Mesendoderm (in vitro differentiated cells): ENCODE data around the gene ARPC1B.

Experiments used
- DNase-seq: peaks from one replicate; pipeline ENCODE4 v3.0.0; 2013
- H2AK5ac ChIP-seq: 2 replicates; pipeline ENCODE4 v1.6.1; 2013; ENCODE audit warnings: low read length, inconsistent platforms
- H2BK120ac ChIP-seq: 2 replicates; pipeline ENCODE4 v1.6.1; 2013; ENCODE audit warnings: low read depth, mild to moderate bottlenecking, low read length, moderate library complexity, mixed read lengths
- H2BK15ac ChIP-seq: replicated peaks from 2 replicates; pipeline ENCODE4 v1.6.1; 2013; ENCODE audit warnings: low read depth, mild to moderate bottlenecking, moderate library complexity
- H2BK5ac ChIP-seq: 2 replicates; pipeline ENCODE4 v1.6.1; 2013; ENCODE audit warnings: low read length, inconsistent platforms
- H3K18ac ChIP-seq: 2 replicates; pipeline ENCODE4 v1.6.1; 2013; ENCODE audit warnings: mild to moderate bottlenecking, low read length, mixed read lengths
- H3K23ac ChIP-seq: one replicate; pipeline ENCODE4 v1.6.1; 2013; ENCODE audit warnings: low read length
- H3K27ac ChIP-seq: 2 replicates; pipeline ENCODE4 v1.5.1; 2013; ENCODE audit warnings: low read depth, mild to moderate bottlenecking, inconsistent platforms, low read length, moderate library complexity
- H3K27me3 ChIP-seq: 2 replicates; pipeline ENCODE4 v1.6.1; 2013; ENCODE audit warnings: low read length, control low read depth, mild to moderate bottlenecking, inconsistent platforms; ENCODE audit not compliant: insufficient read depth, poor library complexity
- H3K36me3 ChIP-seq: 2 replicates; pipeline ENCODE4 v1.6.1; 2013; ENCODE audit warnings: low read length, inconsistent platforms; ENCODE audit not compliant: control insufficient read depth, insufficient read depth
- H3K4ac ChIP-seq: one replicate; pipeline ENCODE4 v1.6.1; 2013; ENCODE audit warnings: low read depth, mild to moderate bottlenecking, low read length, moderate library complexity
- H3K4me1 ChIP-seq: 2 replicates; pipeline ENCODE4 v1.6.1; 2013; ENCODE audit warnings: low read depth, low read length, inconsistent platforms; ENCODE audit not compliant: control insufficient read depth
- H3K4me2 ChIP-seq: 2 replicates; pipeline ENCODE4 v1.6.1; 2013; ENCODE audit warnings: low read length
- H3K4me3 ChIP-seq: 2 replicates; pipeline ENCODE4 v1.5.1; 2013; ENCODE audit warnings: mild to moderate bottlenecking, low read length
- H3K56ac ChIP-seq: one replicate; pipeline ENCODE4 v1.6.1; 2013; ENCODE audit warnings: low read length
- H3K79me1 ChIP-seq: 2 replicates; pipeline ENCODE4 v1.6.1; 2013; ENCODE audit warnings: low read length, inconsistent platforms
- H3K79me2 ChIP-seq: 2 replicates; pipeline ENCODE4 v1.6.1; 2013; ENCODE audit warnings: mild to moderate bottlenecking, low read length; ENCODE audit not compliant: control insufficient read depth, insufficient read depth
- H3K9ac ChIP-seq: 2 replicates; pipeline ENCODE4 v1.6.1; 2013; ENCODE audit warnings: low read length, inconsistent platforms
- H4K5ac ChIP-seq: one replicate; pipeline ENCODE4 v1.6.1; 2013; ENCODE audit warnings: low read length
- H4K8ac ChIP-seq: one replicate; pipeline ENCODE4 v1.6.1; 2013; ENCODE audit warnings: low read depth, mild to moderate bottlenecking, control low read depth, low read length, moderate library complexity
- WGBS: extraction: QIAGEN DNeasy Blood & Tissue Kit; methylation state at CpG from one replicate; pipeline ENCODE4 v1.1.7; 2013; ENCODE audit warnings: low lambda C conversion rate, missing lambda C conversion rate; ENCODE audit not compliant: insufficient coverage; ENCODE audit errors: extremely low coverage; 5-methylcytosine and 5-hydroxymethylcytosine counted together

Gene ARPC1B

DNA sequence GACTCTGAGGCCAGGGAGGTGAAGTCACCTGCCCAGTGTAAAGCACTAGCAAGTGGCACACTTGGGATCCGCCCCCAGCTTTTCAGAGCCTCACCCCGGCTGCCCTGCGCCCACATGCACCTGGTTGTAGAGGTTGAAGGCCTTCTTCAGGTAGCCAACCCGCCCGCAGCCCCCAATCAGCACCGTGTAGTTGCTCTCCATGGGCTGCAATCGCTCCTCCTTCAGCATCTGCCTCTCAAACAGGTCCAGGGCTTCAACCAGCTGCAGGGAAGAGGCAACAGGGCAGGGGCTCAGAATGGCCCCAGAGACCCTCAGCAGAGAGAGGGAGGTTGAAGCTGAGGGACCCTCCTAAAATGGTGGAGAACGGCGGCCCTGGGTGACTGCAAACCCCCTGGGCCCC lies 58.6 kb downstream of the ARPC1B start:
- no peak overlapping the region for H3K18ac ChIP-seq
- H3K27ac ChIP-seq: no peak overlapping the region
- no peak overlapping the region for H4K5ac ChIP-seq
- H3K23ac ChIP-seq: no peak overlapping the region
- H3K79me2 ChIP-seq: peaks cover 12% of the 10 kb centered on the region
- H3K27me3 ChIP-seq: no peaks in the 10 kb centered on the region
- H2BK15ac ChIP-seq: no peak overlapping the region
- WGBS: no CpG with 5 or more reads among the region's 9 CpGs
- no peak overlapping the region for H2BK120ac ChIP-seq
- DNase-seq: no peak
- H3K4me3 ChIP-seq: no peak overlapping the region
- H2AK5ac ChIP-seq: no peak overlapping the region
- no peaks in the 10 kb centered on the region for H3K4me1 ChIP-seq
- H3K4me2 ChIP-seq: no peak overlapping the region
- H3K79me1 ChIP-seq: peaks cover 8% of the 10 kb centered on the region
- peaks cover 19% of the 10 kb centered on the region for H3K36me3 ChIP-seq
- H3K9ac ChIP-seq: no peak overlapping the region
- H4K8ac ChIP-seq: no peak overlapping the region
- no peak overlapping the region for H2BK5ac ChIP-seq
- H3K4ac ChIP-seq: no peak overlapping the region
- no peak overlapping the region for H3K56ac ChIP-seq

DNA sequence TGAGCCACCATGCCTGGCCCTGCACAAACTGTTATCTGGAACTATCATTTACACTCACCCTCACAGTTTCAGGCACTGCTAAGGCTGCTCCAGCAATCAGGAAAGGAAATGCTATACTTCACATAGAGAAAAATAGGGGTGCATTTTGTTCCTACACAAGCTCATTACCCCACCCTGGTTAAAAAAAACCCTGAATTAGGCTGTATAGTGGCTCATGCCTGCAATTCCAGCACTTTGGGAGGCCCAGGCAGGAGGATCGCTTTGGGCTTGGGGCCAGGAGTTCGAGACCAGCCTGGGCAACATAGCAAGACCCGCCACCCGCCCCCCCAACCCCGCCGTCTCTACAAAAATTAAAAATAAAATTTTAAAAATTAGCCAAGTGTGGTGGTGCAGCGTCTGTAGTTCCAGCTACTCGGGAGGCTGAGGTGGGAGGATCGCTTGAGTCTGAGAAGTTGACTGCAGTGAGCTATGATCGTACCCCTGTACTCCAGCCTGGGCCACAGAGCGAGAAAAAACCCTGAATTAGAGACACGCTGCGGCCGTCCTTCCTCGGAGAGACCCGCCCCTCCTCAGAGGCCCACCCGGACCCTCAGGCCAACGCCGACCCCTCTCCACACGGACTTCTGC lies 63.5 kb downstream of the ARPC1B start:
- Histone ChIP-seq H2BK5ac (no peak overlapping the region), H3K27ac (no peak overlapping the region), H3K56ac (peak overlapping the region; percentile 98), H3K4me3 (peak overlapping the region; percentile 55), H3K27me3 (no peaks in the 10 kb centered on the region), H3K4ac (no peak overlapping the region), H3K18ac (peak overlapping the region; percentile 22), H2BK15ac (no peak overlapping the region), H3K9ac (peak overlapping the region; percentile 74), H4K8ac (no peak overlapping the region), H2AK5ac (no peak overlapping the region), H3K23ac (no peak overlapping the region), H3K79me1 (peaks cover 21% of the 10 kb centered on the region), H3K4me2 (peak overlapping the region; percentile 64), H3K4me1 (no peaks in the 10 kb centered on the region), H2BK120ac (no peak overlapping the region), H3K36me3 (peaks cover 6% of the 10 kb centered on the region), H3K79me2 (peaks cover 30% of the 10 kb centered on the region), H4K5ac (no peak overlapping the region)
- WGBS: no CpG with 5 or more reads among the region's 20 CpGs
- DNase-seq: no peak

DNA sequence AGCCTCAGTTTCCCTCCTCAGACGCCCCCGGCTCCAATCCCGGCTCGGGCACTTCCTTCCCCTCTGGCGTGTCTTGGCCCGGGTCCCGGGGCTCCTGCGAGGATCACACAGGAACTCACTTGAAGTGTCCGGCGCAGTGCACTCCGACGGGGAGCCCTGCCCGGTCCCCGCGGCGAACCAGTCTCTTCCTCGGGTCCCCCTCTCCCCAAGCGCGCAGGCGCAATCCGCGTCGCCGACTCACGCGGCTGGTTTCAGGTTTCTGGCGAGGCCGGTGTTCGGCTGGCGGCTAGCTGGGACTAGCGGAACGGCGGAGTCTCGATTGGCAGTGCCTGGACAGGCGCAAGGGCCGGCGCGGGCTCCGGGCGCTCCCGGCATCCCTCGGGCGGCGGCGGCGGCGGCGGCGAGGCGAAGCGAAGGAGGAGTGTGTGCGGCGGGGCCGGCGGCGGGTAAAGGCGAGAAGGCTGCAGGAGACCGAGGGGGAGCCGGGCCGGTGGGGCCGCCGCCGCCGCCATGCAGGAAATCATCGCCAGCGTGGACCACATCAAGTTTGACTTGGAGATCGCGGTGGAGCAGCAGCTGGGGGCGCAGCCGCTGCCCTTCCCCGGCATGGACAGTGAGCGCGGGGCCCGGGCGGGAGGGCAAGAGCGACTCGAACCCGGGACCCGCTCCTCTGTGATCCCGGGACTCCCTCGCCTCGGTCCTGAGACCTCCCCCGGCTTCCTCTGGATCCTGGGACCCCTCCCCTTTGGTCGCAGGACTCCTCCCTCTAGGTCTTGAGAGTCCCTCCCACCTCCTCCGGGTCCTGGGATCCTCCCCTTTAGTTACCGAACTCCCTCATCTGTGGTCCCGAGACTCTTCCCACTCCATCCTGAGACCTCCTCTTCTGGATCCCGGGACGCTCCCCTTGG lies 64.3 kb downstream of the ARPC1B start, which contains the start of the genes CPSF4 and PTCD1:
CPSF4 (plus strand) TSS at position 371 of the 908 bp plus-strand sequence; CDS start at position 511, 140 bp downstream.
PTCD1 (minus strand) TSS at position 226 of the 908 bp plus-strand sequence. CDS start 3,556 bp downstream, outside the sequence.
- Histone ChIP-seq H3K56ac (peak within 1 kb of the TSS; percentile 98), H2BK15ac (no peak within 1 kb of the TSS), H3K79me1 (peaks cover 21% of the 10 kb centered on the region), H4K5ac (no peak within 1 kb of the TSS), H3K9ac (peak within 1 kb of the TSS; percentile 98), H4K8ac (peak within 1 kb of the TSS; percentile 98), H2BK120ac (peak within 1 kb of the TSS; percentile 19), H2BK5ac (peak within 1 kb of the TSS; percentile 76), H3K36me3 (peaks cover 4% of the 10 kb centered on the region), H3K27me3 (no peaks in the 10 kb centered on the region), H2AK5ac (no peak within 1 kb of the TSS), H3K79me2 (peaks cover 30% of the 10 kb centered on the region), H3K23ac (no peak within 1 kb of the TSS), H3K4me2 (peak within 1 kb of the TSS; percentile 84), H3K18ac (peak within 1 kb of the TSS; percentile 88), H3K4ac (peak within 1 kb of the TSS; percentile 96), H3K4me1 (no peaks in the 10 kb centered on the region), H3K4me3 (peak within 1 kb of the TSS; percentile 88), H3K27ac (peak within 1 kb of the TSS; percentile 98)
- DNase-seq: peak; percentile 97
- no CpG with 5 or more reads among the region's 89 CpGs for WGBS

DNA sequence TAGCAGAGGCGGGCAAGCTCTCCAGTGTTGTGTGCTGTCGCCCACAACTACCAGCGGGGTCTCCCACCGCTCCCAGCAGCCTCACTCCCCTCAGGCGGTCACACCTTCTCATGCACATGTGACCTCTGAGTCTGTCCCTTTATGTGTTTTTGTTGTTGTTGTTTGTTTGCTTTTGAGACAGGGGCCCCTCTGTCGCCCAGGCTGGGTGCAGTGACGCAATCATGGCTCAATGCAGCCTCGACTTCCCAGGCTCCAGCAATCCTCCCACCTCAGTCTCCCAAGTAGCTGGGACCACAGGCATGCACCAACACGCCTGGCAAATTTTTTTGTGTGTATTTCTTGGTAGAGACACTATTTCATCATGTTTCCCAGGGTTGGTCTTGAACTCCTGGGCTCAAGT lies 65.7 kb downstream of the ARPC1B start:
- H3K36me3 ChIP-seq: peaks cover 9% of the 10 kb centered on the region
- no peaks in the 10 kb centered on the region for H3K4me1 ChIP-seq
- no peak overlapping the region for H3K4me2 ChIP-seq
- peak; percentile 53 for DNase-seq
- H3K27ac ChIP-seq: no peak overlapping the region
- no peak overlapping the region for H2BK120ac ChIP-seq
- H3K79me1 ChIP-seq: peaks cover 21% of the 10 kb centered on the region
- no CpG with 5 or more reads among the region's 9 CpGs for WGBS
- no peak overlapping the region for H3K56ac ChIP-seq
- H4K8ac ChIP-seq: no peak overlapping the region
- H2AK5ac ChIP-seq: no peak overlapping the region
- no peak overlapping the region for H3K4ac ChIP-seq
- no peak overlapping the region for H3K23ac ChIP-seq
- no peak overlapping the region for H4K5ac ChIP-seq
- H3K79me2 ChIP-seq: peaks cover 30% of the 10 kb centered on the region
- H3K9ac ChIP-seq: peak overlapping the region; percentile 10
- H2BK5ac ChIP-seq: no peak overlapping the region
- H3K18ac ChIP-seq: no peak overlapping the region
- H3K27me3 ChIP-seq: no peaks in the 10 kb centered on the region
- no peak overlapping the region for H2BK15ac ChIP-seq
- H3K4me3 ChIP-seq: no peak overlapping the region
